ENCODE measurements around the gene SGF29.
"Not testable (repeated sequence)": the region's sequence is repeated elsewhere in the genome, so short reads cannot be mapped to it uniquely, and the experiment has no call there.

Gene SGF29

GRCh38 chr16:28534542-28535373, 19.0 kb upstream of the SGF29 start:
- DNase-seq: peak; percentile 28 to 68

- DNase-seq: no peak
Observed at GRCh38 chr16:28537076-28537475, 16.6 kb upstream of the SGF29 start.

- no peak for DNase-seq
Observed at GRCh38 chr16:28537964-28538732, 15.6 kb upstream of the SGF29 start.

GRCh38 chr16:28538733-28539596, 14.8 kb upstream of the SGF29 start, which contains the start of gene NUPR1:
Gene NUPR1, minus strand, starts transcription at chr16:28538974. Its CDS starts 67 bp downstream, at chr16:28538907.
- DNase-seq: no peak

GRCh38 chr16:28540346-28540745, 13.4 kb upstream of the SGF29 start:
- DNase-seq: no peak

- DNase-seq: no peak
Observed at GRCh38 chr16:28542646-28543045, 11.1 kb upstream of the SGF29 start.

- peak; percentile 8 to 42 for DNase-seq
Observed at GRCh38 chr16:28543072-28543471, 10.6 kb upstream of the SGF29 start.

GRCh38 chr16:28544998-28545397, 8.7 kb upstream of the SGF29 start:
- DNase-seq: no peak

GRCh38 chr16:28545964-28546363, 7.8 kb upstream of the SGF29 start:
- not testable (repeated sequence) for DNase-seq

GRCh38 chr16:28546626-28547025, 7.1 kb upstream of the SGF29 start:
- DNase-seq: no peak

- no peak for DNase-seq
Observed at GRCh38 chr16:28548306-28548802, 5.4 kb upstream of the SGF29 start.

- peak; percentile 17 to 44 for DNase-seq
Observed at GRCh38 chr16:28549301-28549899, 4.3 kb upstream of the SGF29 start.

- DNase-seq: no peak
Observed at GRCh38 chr16:28554634-28555423, 1.1 kb downstream of the SGF29 start.

- DNase-seq: no peak
Observed at GRCh38 chr16:28555561-28555960, 1.8 kb downstream of the SGF29 start.

GRCh38 chr16:28556914-28557320, 3.2 kb downstream of the SGF29 start:
- DNase-seq: no peak

- no peak for DNase-seq
Observed at GRCh38 chr16:28558456-28558855, 4.7 kb downstream of the SGF29 start.

GRCh38 chr16:28561557-28562187, 8.0 kb downstream of the SGF29 start:
- DNase-seq: no peak

- no peak for DNase-seq
Observed at GRCh38 chr16:28562199-28562598, 8.5 kb downstream of the SGF29 start.

- DNase-seq: no peak
Observed at GRCh38 chr16:28563218-28563617, 9.5 kb downstream of the SGF29 start.

- DNase-seq: not testable (repeated sequence)
Observed at GRCh38 chr16:28566233-28566925, 12.7 kb downstream of the SGF29 start.

Data from CD4-positive, alpha-beta T cell treated with Interleukin-1 beta for 1 hour (primary cell).